ENCODE results near the gene CCR7.

GRCh38 chr17:40509626-40510327, 55.5 kb downstream of the CCR7 start:
- TF ChIP-seq CTCF (IDR thresholded peaks at IDR 0.05), result no peak
- TF ChIP-seq POLR2A (IDR thresholded peaks at IDR 0.05), result no peak
